ENCODE data around the gene ADAM23.

GRCh38 chr2:206521115-206521514, 77.8 kb downstream of the ADAM23 start:
- TF ChIP-seq CTCF (IDR thresholded peaks at IDR 0.05) (no peak), POLR2A (IDR thresholded peaks at IDR 0.05) (no peak)

Data from prostate gland (tissue), 2 donors.